A549 (cell line): ENCODE data around the gene CAPZA1. TPM values are rescaled to one million over a fixed set of nuclear protein-coding genes. Genes with fewer than 3 reads are reported as not detected.

Experiments used
- ATAC-seq, 2 experiments: fragments of 200-7000 bp in 1 of 2; fragments of >200 bp in 1 of 2; cut with Nextera tagmentation in 1 of 2; cut with Tn5 transposase in 1 of 2; 3 replicates each; pipeline versions ENCODE4 v1.8.0 to v1.9.1; 2018 to 2020; ENCODE audit warnings: mild to moderate bottlenecking in 1 of 2, moderate library complexity in 1 of 2
- CTCF ChIA-PET: fragments of 300-600 bp; sonication (Branson Sonifier 250); formaldehyde crosslinking; extraction: SDS; loops from one replicate; lab custom pipeline; 2021; ENCODE audit warnings: antibody characterized with exemption, inconsistent platforms; lab: Yijun Ruan, JAX
- POLR2A ChIA-PET: fragments of 350-600 bp; formaldehyde crosslinking; extraction: SDS; loops from one replicate; lab custom pipeline; 2021; ENCODE audit warnings: antibody characterized with exemption, inconsistent platforms; lab: Yijun Ruan, JAX
- DNase-seq, 2 experiments: peaks; one replicate each; pipeline versions ENCODE4 v3.0.0 to v3.0.0-alpha.2; 2011 to 2016; ENCODE audit warnings: low read depth in 1 of 2, low spot score in 1 of 2
- FAIRE-seq: peaks from 2 replicates; lab custom pipeline; 2011; peaks lifted over from hg19 to GRCh38; lab: Jason Lieb, UNC
- H3K27ac ChIP-seq, 2 experiments: fragments of >200 bp; sonication (Bioruptor Twin); formaldehyde crosslinking; 3 replicates each; pipeline ENCODE4 v1.5.1; 2016 to 2017
- H3K4me1 ChIP-seq: fragments of >200 bp; sonication (Bioruptor Twin); formaldehyde crosslinking; 3 replicates; pipeline ENCODE4 v1.6.1; 2016
- H3K4me2 ChIP-seq: fragments of >200 bp; sonication (Bioruptor Twin); formaldehyde crosslinking; 3 replicates; pipeline ENCODE4 v1.6.1; 2016
- H3K4me3 ChIP-seq: fragments of >200 bp; sonication (Bioruptor Twin); formaldehyde crosslinking; 3 replicates; pipeline ENCODE4 v1.5.1; 2016
- H3K9me3 ChIP-seq: fragments of >200 bp; sonication (Bioruptor Twin); formaldehyde crosslinking; 3 replicates; pipeline ENCODE4 v1.6.1; 2016
- BCL3 ChIP-seq: fragments of >200 bp; sonication (Bioruptor Twin); formaldehyde crosslinking; IDR thresholded peaks from 3 replicates; pipeline ENCODE4 v1.6.1; 2016
- CBX2 ChIP-seq: fragments of 200-600 bp; sonication (generic); IDR thresholded peaks from 2 replicates; pipeline ENCODE4 v1.6.1; 2016; ENCODE audit warnings: low read depth, mild to moderate bottlenecking, borderline replicate concordance
- CHD2 ChIP-seq: fragments of 150-350 bp; IDR thresholded peaks from 2 replicates; pipeline ENCODE4 v1.6.1; 2014; ENCODE audit warnings: low read length; ENCODE audit not compliant: partially characterized antibody
- CTCF ChIP-seq: fragments of >200 bp; sonication (Bioruptor Twin); formaldehyde crosslinking; IDR thresholded peaks from 3 replicates; pipeline ENCODE4 v1.5.1; 2016
- FOXS1 ChIP-seq: fragments of 250-450 bp; sonication (Bioruptor Pico); IDR thresholded peaks from 2 replicates; pipeline ENCODE4 v1.5.0; 2020; ENCODE audit warnings: mild to moderate bottlenecking, moderate library complexity
- GATA3 ChIP-seq: IDR thresholded peaks from 2 replicates; pipeline ENCODE4 v1.6.1; 2012; ENCODE audit warnings: borderline replicate concordance
- JUN ChIP-seq, 2 experiments: fragments of >200 bp; sonication (Bioruptor Twin); formaldehyde crosslinking; IDR thresholded peaks; 2 replicates in 1 of 2; 3 replicates in 1 of 2; pipeline ENCODE4 v1.6.1; 2016 to 2017
- PHF8 ChIP-seq: fragments of 200-600 bp; sonication (generic); IDR thresholded peaks from 2 replicates; pipeline ENCODE4 v1.6.1; 2016; ENCODE audit warnings: low read depth, mild to moderate bottlenecking, antibody characterized with exemption, moderate library complexity, borderline replicate concordance
- POLR2A ChIP-seq: IDR thresholded peaks from 2 replicates; pipeline ENCODE4 v1.6.1; 2012; ENCODE audit warnings: mild to moderate bottlenecking, low read length
- RAD21 ChIP-seq, 2 experiments: fragments of >200 bp in 1 of 2; sonication (Bioruptor Twin) in 1 of 2; formaldehyde crosslinking in 1 of 2; IDR thresholded peaks in 1 of 2; conservative IDR thresholded peaks in 1 of 2; 2 replicates in 1 of 2; 3 replicates in 1 of 2; pipeline ENCODE4 v1.6.1; 2012 to 2018; ENCODE audit warnings: inconsistent platforms in 1 of 2
- RARB ChIP-seq: fragments of 250-450 bp; sonication (Bioruptor Pico); IDR thresholded peaks from 2 replicates; pipeline ENCODE4 v1.8.0; 2021; ENCODE audit warnings: mild to moderate bottlenecking, moderate library complexity
- RCOR1 ChIP-seq: fragments of 150-350 bp; IDR thresholded peaks from 2 replicates; pipeline ENCODE4 v1.6.1; 2014; ENCODE audit warnings: antibody characterized with exemption, low read length, low read depth
- REST ChIP-seq: fragments of 200-600 bp; sonication (generic); IDR thresholded peaks from 2 replicates; pipeline ENCODE4 v1.6.1; 2016; ENCODE audit warnings: antibody characterized with exemption, mild to moderate bottlenecking, moderate library complexity
- SMC3 ChIP-seq: fragments of >200 bp; sonication (Bioruptor Twin); formaldehyde crosslinking; IDR thresholded peaks from 3 replicates; pipeline ENCODE4 v1.6.1; 2018; ENCODE audit warnings: inconsistent platforms
- USF2 ChIP-seq: fragments of 450-650 bp; IDR thresholded peaks from 2 replicates; pipeline ENCODE4 v1.6.1; 2014; ENCODE audit warnings: antibody characterized with exemption
- WGBS: methylation state at CpG from one replicate; pipeline ENCODE4 v1.1.6; 2017; ENCODE audit errors: missing lambda C conversion rate; 5-methylcytosine and 5-hydroxymethylcytosine counted together
- polyA plus RNA-seq, 4 experiments: library from polyadenylated mRNA; depleted of rRNA in 3 of 4; stranded (reverse); fragments of >200 nt; fragmentation: RNase III in 1 of 4; extraction: RNeasy Plus Mini Kit Qiagen cat#74134 plus additional on column Dnase treatment in 1 of 4; gene quantifications; 2 replicates in 3 of 4; 3 replicates in 1 of 4; pipeline ENCODE4 v1.2.3, GENCODE V29; 2011 to 2017

The CAPZA1 gene
- polyA plus RNA-seq, 2 of the 4 experiments (the other 2 are of a cell fraction), result 103 to 136 TPM

- TF ChIP-seq CBX2, result no peak
- peak; percentile 85 for TF ChIP-seq REST
- TF ChIP-seq FOXS1, result no peak
- no peak for TF ChIP-seq RCOR1
- TF ChIP-seq PHF8, result peak; percentile 34; the same call in 1 of the 2 replicates
- TF ChIP-seq CHD2, result peak; percentile 84
- TF ChIP-seq RAD21 (conservative IDR thresholded peaks at IDR 0.05 in 1 of 2, IDR thresholded peaks at IDR 0.05 in 1 of 2), result peak; percentile 71 to 86
- TF ChIP-seq BCL3, result 0 out of 3 replicates have a peak, but pooled peaks have one; percentile 52
- peak; percentile 79 for TF ChIP-seq CTCF
- peak; percentile 13; the same call in 1 of the 2 replicates for TF ChIP-seq POLR2A
- peak; percentile 51 to 58; a peak in 1 of 5 replicates for TF ChIP-seq JUN (IDR thresholded peaks at IDR 0.05)
- TF ChIP-seq SMC3, result peak; percentile 79
- 5% methylated on average over 19 of the region's 42 CpGs for WGBS
- H3K4me2 ChIP-seq, result peak overlapping the region; percentile 94
- ATAC-seq, result peak; percentile 75 to 77
- peak overlapping the region; percentile 99 for H3K4me3 ChIP-seq
- H3K9me3 ChIP-seq, result no peaks in the 10 kb centered on the region
- peak overlapping the region; percentile 98 to 100 for H3K27ac ChIP-seq
- ChIA-PET CTCF (interaction anchor here (0.6 to 18.0 kb wide), 22 partner anchors 8 to 317 kb away, joined by 3 to 576 read pairs (median 6); partner anchors contain the start of genes MOV10 and PPM1J), POLR2A (interaction anchor here (0.5 to 1.8 kb wide), 7 partner anchors 8 to 704 kb away, joined by 3 to 9 read pairs (median 4); partner anchors contain the start of genes CAPZA1, MOV10 and PPM1J)
- H3K4me1 ChIP-seq, result peaks cover 31% of the 10 kb centered on the region
- peak; percentile 82 to 86 for DNase-seq
- FAIRE-seq, result no peak
These were observed 87.8 kb downstream of the CAPZA1 start for GRCh38 chr1:112707221-112708001.

- ATAC-seq (no peak), FAIRE-seq (no peak), DNase-seq (no peak)
- POLR2A ChIA-PET, result interaction anchor here (0.6 to 1.8 kb wide), 2 partner anchors 34 to 143 kb away, joined by 7 to 9 read pairs; partner anchors contain the start of gene MOV10
- Histone ChIP-seq H3K4me1 (peaks cover 25% of the 10 kb centered on the region), H3K27ac (peak overlapping the region; percentile 98 to 100; a peak in 5 of 6 replicates), H3K4me2 (peak overlapping the region; percentile 94), H3K9me3 (no peaks in the 10 kb centered on the region), H3K4me3 (peak overlapping the region; percentile 99; the same call in 2 of the 3 replicates)
- CTCF ChIA-PET, result interaction anchor here (0.6 to 18.0 kb wide), 22 partner anchors 8 to 317 kb away, joined by 3 to 576 read pairs (median 6); partner anchors contain the start of genes MOV10 and PPM1J
- 85% methylated on average over 6 of the region's 6 CpGs for WGBS
- TF ChIP-seq CTCF (no peak), RARB (CRISPR knock-in tag) (no peak), REST (no peak), USF2 (no peak), GATA3 (no peak)
- TF ChIP-seq, all 56 proteins: peak for 0
These were observed 88.4 kb downstream of the CAPZA1 start for GRCh38 chr1:112708002-112708448.
